Activated CD4-positive, CD25-positive, alpha-beta regulatory T cell treated with anti-CD3 and anti-CD28 coated beads, Interleukin-2, amount 50 U/mL, for 72 hours (primary cell): Measurements from ENCODE around the gene ATP11A.

Experiments used
- DNase-seq: peaks from one replicate; pipeline ENCODE4 v3.0.0; 2021

ATP11A gene

DNA sequence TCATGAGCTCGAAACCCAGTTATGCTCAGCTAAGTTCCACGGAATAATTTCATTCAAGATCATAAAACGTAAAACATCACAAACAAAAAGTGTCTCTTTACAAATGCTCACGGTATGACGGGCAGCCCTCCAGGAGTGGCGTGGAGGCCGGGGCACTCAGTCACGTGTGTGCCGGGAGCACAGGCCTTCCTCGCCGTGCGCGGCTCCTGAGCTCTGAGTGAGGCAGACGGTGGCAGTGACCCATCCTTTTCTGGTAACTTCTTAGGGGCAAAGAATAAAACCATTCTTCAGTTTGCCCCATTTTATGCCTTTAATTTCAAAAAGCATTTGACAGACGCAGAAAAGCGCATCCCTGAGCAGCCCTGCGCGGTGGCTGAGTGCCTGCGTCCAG is 72.8 kb downstream of the ATP11A start:
- DNase-seq, result no peak

DNA sequence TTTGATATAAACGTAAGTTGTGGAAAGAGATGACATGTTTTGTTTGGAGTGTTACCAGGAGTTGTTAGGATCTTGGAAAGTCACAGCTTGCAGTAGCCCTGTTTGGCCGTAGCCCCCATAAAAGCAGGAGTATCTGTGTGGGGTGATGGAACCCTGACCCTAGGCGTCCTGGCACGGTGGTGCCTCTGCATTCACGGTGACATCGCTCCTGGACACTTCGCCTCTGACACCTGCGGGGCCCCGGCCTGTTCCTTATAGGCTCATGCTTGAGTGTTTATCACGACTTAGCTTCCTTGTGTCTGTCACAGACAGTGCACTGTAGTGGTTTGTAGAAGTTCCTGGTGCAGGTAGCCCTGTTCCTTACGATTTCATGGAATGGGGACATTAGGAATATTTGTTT is 74.2 kb downstream of the ATP11A start:
- no peak for DNase-seq

DNA sequence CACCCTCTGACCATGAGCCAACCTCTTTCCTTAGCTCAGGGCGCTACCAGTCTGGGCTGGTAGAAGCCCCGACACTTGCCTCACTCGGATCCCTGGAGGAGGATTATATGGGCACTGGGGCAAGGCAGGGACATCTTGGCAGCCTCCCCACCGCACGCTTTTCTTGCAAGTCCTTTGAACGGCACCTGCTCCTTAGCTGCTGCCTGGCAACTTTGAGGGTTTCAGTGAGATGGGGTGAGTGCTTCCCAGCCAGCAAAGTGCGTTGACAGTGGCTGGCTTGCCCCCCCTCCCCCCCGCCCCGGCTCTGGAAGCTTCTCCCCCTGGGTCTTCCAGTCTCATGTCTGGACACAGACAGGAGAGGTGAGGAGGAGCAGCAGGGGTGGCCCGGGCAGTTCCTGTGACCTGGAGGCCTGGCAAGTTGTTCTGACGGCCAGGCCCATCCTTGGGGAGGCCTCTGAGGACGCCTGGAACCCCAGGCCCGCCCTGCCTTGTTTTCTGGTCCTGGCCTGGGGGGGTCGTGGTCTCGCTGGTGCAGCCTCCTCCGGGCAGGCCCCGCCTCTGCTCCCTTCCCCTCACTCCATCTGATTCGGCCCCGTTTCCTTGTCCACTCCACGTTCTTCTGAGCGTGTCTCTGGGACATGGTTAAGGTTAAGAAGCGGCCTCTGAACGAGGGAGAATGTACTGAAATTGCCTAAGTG is 75.2 kb downstream of the ATP11A start:
- no peak for DNase-seq

DNA sequence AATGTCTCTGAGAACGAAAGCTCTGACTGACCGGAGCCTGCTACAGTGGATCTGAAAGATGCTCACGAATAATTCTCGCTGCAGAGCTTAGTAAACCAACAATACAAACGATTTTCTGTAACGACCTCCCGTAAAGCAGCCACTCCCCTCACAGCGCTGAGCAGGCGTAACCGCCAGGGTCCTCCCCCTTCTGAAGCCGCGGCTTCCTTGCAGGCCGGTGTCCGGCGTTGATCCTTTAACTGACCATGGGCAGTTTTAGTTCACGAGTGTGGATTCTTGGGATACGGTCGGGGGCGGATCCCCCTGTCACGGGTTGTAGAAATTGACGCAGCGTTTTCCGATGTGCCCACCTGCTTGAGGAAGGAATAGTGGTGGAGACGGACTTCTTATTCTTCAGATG is 75.9 kb downstream of the ATP11A start:
- DNase-seq, result no peak

DNA sequence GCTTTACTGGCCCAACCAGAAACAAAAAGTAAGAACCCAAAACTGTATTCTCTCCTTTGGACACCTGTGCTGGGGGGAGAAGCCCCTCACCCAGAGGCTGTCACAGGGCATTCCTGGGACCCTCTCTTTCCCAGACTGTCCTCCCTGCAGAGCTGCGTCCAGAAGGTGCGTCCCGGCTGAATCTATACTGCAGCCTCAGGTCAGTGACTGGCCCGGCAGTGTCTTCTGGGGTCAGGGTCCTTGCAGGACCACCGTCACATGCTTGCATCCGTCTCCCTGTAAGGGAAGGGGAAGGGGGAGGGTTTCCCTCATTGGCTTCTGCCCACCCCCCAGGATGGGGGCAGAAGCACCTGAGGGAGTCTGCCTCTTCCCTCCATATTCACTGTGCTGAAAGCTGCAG is 76.5 kb downstream of the ATP11A start:
- DNase-seq, result no peak

DNA sequence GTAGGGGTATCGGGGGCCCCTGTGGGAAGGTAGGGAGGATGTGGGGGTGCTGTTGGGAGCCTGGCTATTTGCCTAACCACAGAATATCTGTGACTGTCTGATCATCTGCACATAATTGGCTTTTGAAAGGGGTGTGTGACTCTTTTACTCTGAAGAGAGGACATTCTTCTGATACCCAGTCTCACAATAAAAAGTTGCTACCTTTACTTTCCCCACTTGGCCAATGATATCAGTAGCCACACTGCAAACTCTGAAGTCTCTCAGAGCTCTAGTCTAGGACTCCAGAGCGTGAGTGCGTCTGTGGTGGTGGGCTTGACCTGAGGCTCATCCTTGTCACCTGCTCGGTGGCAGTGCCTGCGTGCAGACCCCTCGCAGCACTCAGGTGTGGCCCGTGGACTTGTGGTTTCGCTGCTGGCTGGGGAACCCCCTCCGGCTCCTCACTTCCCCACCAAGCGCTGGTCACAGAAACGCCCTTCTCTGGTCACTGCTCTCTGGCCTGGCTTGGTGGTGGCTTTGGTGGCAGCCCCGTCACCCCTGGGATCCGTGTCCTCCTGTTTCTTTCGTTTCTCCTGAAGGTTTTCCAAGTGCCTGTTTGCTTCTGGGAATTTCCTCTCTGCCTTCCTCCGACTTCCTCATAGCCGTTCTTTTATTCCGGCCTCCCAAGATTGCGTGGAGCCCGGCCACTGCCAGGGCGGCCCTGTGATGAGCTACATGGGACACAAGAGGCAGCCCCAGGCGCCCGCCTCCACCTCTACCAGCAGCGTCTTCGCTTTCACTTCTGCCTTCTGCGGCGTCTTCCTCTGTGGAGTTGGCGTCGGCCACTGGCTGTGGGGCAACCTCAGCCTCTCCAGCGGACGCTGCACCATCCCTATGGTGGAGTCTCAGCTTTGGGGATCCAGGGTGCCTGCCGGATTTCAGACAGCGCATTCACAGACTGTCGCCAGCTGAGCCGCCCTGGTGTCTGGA is 78.0 kb downstream of the ATP11A start:
- no peak for DNase-seq

DNA sequence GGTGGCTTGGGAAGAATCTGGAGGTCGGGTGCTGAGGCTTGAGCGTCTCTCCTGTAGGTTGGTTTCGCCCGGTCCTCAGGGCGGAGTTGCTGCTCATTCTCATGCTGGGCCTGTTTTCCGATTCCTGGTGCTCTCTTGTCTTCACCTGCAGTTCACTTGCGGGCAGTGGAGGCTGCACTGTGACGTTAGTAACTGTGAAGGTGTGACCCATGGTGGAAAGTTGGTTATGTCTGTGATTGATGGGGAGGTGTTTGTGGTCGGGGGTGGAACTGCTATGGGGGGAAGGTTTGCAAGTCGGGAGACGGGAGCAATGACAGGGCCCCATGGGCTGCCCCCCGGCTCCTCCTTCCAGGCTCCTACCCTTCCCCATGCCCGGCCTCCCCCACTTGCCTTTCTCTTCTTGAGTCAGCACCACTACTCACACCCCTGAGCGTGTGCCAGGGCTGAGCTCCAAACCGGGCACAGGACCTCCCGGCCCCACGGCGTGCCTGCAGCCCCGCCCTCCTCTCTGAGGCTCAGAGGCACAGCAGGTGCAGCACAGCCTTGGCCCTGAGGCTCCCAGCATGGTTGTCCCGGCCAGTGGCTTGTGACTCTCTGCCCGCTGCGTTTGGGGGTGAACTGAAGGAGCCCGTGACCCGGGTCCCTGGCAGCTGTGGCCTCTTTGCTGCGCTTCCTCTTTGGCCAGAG is 79.1 kb downstream of the ATP11A start:
- DNase-seq, result no peak

DNA sequence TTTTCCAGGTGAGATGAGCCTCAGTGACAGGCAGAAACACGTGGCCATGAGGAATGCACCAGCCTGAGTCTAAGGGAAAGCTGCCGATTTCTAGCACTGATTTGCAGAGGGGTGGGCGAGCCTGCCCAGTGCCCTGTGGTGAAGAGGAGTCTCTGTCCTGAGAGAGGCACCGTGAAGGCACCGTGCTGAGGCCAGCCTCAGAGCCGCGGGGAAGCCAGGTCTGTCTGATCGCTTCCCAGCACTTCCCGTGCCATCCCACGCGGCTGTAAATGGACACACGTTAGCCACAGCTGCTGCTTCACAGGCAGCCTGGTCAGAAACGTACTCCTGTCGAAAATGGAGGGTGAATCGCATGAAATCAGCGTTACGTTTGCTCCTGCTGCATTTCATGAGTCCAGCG is 79.8 kb downstream of the ATP11A start:
- no peak for DNase-seq

DNA sequence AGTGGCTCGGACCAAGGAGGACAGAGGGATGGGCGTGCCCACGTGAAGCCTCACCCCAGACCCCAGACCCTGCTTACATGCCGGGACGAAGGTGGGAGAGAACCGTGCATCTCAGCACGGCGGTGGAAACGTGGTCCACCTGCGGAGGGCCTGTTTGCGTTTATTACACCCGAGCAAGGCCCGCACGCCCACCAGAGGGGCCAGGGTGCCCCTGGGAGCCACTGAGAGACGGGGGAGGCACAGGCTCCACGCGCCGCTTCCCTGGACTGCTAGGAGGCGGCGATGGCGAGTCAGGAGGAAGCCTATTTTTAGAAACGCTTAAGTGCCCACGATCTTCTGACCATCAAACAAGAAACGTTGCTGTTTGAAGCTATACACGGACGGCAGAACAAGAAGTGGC is 80.7 kb downstream of the ATP11A start:
- no peak for DNase-seq

DNA sequence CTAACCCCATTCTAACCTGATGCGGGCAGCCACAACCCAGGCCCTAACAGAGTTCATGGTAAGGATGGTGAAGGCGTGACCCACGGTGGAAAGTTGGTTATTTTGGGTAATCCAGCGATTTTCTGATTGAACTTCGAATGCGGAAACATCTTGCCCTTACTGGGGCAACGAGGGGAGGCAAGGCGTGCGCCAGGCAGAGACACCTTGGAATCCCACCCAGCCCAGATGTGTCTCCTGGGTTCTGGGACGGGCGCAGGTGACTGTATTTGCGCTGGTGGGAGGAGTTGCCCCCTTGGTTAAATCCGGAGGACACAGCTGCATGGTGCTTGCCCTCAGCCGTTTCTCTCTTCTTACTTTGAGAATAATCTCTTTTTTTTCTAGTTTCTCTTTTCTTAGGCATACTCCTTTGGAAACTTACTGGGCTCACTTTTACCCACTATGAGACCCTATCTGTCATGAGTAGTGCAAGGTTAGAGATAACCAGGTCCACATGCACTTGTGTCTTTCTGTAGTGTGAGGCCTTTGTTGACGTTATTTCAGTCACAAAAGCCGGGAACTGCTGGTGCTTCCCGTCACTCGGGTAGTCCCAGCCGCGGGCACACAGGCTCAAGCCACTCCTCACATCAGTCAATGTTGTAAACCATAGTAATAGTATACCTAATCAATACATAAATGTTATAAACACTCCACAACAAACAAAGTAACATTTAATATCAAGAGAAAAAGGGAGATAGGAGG is 81.5 kb downstream of the ATP11A start:
- DNase-seq, result no peak

DNA sequence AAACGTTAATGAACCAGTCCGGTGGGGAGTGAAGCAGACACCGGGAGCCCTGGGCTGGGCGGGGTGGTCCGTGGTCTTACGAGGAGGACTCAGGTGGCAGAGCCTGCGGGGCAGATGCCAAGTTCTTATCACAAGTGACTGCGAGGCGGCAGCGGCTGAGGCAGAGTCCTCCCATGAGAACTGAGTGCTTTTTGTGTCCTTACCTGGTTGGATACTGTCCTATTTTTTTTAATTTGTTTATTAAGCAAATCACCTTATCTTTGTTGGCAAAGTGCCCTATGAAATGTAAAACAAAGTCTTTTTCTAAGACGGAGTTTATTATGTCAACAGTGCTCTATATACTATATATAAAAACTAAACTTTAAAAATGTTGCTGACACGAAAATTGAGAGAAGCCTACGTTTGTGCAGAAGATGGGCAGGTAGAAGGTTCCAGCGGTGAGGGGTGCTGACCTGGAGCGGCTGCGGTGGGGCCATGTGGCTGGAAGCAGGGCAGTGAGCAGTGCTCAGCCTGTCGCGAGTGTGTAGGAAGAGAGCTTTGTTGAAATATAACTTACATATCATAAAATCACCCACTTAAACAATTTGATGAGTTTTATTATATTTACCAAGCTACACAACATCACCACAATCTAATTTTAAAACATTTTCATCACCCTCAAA is 82.2 kb downstream of the ATP11A start:
- no peak for DNase-seq

DNA sequence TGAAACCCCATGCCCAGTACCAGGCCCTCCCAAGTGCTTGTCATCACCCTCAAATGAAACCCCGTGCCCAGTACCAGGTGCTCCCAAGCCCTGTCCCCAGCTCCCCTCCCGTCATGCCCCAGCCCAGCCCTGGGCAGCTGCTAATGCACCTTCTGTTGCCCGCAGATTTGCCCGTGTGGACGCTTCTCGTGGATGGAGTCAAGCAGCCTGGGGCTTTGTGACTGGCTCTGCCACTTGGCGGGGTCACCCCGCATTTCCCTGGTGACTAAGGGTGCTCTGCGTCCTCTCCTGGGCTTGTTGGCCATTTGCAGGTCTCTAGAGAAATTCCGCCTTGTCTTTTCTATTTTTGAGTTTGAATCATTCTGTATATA is 82.7 kb downstream of the ATP11A start:
- no peak for DNase-seq

DNA sequence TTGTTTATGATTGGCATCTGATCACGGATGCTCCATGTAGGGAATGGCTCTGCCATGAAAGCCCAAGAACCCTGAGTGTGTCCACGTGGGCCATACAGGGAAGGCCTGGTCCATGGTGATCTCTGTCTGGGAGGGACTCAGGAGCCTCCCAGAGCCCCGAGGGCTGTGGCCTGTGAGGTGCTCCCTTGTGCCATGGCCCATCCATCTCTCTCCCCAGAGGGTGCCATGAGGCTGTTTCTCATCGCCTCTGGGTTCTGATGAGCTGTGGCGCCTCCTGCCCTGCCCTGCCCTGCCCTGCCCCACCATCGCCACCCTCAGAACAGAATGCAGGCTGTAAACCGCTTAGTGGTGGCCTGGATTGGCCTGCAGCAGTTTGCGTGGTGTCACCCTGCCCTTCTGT is 83.1 kb downstream of the ATP11A start:
- DNase-seq, result no peak

DNA sequence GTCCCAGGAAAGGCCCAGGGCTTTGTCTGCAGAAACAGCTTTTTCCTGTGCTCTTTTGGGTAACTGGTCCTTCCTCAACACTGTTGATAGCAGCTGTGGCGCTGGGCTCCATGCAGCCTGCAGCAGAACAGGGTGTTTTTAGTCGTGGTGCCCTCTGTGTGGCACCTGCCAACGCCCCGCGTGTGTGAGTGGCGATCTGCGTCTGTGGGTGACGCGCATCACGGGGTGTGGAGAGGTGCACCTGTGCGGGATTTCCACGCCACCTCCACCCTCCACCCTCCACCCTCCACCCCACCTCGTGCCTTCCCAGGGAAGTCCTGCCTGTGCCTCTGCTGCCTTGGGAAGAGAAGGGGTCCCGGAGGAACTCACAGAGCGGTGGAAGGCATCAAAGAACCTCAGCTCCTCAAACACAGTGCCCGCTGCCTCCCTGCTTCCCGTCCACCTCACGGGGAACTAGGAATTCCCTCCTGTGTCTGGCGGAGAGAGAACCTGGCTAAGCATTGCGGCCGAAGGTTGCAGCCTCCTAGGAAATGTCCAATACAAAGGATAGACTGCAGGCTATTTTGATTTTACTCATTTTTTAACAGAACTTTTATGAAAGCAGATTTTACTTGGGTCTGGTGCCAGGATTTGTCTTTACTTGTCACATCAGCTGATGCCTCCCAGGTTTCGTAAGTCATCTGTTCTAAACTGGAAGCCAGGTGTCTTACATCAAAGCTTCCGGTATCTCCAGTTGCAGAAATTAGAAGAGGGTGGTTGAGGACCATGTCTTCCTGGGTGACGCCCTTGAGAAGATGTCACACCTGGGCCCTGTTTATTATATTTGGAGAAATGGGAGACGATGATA is 84.0 kb downstream of the ATP11A start:
- no peak for DNase-seq

DNA sequence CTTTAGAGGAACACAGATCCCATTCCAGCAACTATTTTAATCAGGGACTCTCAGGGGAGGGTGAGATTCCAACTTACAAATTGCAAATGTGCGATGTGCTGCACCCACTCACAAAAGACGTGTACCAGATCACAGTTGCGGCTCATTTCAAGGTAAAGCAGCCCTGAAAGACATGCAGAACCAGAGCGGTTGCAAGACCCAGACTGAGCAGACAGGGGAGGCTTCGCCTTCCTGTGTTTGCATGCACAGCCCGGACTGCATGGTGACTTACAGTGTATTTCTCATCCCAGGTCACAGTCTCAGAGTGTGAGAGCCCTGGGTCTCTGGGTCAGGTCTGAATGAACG is 84.6 kb downstream of the ATP11A start:
- DNase-seq, result no peak

DNA sequence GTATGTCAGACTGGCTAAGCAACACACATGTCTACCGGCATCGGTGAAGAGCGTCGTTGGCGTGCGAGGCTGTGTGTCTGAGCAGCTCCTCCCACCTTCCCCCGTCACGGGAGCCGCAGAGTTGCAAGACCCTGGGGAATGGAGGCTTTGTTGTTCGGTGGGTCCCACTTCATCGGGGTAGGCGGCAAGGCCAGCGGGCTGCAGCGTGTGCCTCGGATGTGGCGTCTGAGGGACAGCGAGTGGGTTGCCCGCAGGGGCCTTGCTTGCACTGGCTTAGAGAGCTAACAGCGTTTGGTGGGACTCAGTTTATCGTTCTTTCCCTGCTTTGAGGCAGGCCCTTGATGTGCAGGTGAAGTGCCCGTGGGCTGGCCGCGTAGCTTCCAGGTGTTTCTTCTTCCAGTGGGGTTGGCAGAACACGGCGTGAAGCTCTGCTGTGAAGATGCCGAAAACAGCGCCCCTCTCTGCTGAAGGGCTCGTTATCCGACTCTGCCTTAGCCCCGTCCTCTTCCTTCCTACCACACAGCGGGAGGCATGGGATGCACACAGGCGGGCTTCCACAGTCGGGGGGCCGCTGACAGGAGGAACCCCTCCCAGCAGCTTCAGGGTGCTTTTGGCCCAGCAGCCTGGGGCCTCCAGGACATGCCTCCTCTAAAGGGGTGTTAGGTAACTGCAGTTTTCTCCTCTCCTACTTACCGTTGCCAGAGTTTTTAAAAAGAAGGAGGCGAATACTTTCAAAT is 85.2 kb downstream of the ATP11A start:
- no peak for DNase-seq

DNA sequence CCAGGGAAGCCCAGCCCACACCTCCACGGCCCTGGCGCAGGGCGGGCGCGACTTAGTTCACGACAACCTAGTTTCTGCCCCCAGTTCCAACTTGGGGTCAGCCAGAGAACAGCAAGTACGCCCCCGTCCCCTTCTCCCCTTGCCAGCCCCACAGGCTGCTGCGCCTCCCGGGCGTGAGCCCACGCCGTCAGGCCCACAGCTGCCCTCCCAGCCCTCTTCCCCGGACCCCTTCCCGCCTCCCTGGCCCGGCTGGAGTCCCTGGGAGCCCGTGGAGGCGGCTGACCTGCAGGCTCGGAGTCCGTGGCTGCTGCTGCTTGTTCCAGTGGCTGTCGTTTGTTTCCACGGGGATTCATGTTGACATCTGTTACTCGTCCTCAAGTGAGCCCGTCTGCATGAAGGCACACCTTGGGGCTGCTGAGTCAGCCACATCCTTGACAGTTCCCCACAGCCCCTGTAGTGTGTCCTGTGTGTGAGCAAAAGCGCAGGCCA is 86.0 kb downstream of the ATP11A start:
- DNase-seq, result no peak

DNA sequence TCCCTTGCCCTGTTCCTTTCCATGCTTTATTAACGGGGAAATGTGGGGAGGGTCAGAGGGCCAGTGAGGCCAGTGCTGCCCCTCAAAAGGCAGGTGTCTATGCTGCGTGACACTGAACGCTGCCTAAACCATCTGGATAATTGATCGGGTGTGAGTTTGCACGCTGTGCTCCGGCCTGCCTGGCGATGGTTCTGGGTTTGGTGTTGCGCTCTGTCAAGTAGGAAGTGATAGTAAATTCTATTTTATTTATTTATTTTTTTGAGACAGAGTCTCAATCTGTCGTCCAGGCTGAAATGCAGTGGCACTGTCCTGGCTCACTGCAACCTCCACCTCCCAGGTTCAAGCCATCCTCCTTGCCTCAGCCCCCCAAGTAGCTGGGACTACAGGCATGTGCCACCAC is 86.5 kb downstream of the ATP11A start:
- no peak for DNase-seq

DNA sequence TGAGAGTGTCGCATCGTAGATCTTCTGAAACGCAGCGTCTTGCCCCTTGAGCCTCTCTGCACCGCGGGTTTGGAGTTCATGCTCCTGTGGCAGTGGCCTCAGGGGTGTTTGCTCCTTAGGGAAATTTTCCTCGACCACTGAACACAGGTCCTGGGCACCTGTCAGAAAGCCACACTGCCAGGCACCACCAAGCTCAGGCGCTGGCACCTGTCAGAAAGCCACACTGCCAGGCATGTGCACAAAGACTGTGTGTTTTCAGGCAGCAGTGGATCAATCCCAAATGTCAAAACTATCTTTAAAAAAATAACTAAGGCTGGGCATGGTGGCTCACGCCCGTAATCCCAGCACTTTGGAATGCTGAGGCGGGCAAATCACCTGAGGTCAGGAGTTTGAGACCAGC is 87.1 kb downstream of the ATP11A start:
- no peak for DNase-seq

DNA sequence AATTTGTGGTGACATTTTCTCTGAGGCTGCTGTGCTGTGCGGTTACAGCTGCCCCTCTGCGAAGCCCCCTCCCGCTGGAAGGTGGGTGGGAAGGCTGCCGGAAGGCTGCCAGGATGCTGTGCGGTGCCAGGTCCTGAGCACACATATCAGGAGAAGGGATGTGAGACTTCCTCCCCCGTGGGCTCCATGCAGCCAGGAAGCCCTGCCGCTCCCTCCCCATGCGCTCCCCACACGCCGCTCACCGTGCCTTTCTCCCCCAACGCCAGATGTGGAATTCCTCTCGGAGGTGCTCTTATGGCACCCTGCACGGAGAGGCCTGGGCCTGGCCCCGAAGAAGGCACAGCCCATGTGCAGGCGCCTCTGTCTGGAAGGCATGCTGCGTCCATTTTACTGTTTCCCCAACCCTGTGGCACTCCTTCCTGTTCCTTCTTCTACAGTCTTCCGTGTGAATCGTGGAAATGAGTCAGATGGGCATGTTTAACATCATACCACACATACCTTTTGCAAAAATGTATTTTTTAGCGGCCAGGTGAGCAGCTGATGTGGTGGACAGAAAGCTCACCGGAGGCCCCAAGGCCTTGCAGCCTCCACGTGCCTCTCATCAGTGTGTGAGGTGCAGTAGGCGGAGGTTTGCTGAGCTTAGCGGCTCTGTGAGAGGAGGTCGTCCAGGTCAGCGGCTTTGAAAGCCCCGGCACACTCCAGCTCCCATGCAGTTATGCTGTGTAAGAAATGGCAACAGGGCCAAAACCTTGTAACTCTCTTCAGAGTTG is 88.0 kb downstream of the ATP11A start:
- DNase-seq, result no peak
